IMR-90 (cell line): ENCODE measurements around the gene STAG1. TPM values are rescaled to one million over a fixed set of nuclear protein-coding genes. Genes with fewer than 3 reads are reported as not detected.

Experiments used
- ATAC-seq: fragments of 200-7000 bp; cut with Tn5 transposase; 2 replicates; pipeline ENCODE4 v1.9.1; 2020; ENCODE audit warnings: low read depth, mild to moderate bottlenecking, moderate library complexity
- BruUV-seq: library from RNA; stranded (reverse); fragments of 400-500 nt; replicated peaks from 2 replicates; lab custom pipeline; 2021; lab: Mats Ljungman, UMichigan
- CTCF ChIA-PET: fragments of 300-600 bp; formaldehyde crosslinking; extraction: SDS; loops from one replicate; lab custom pipeline; 2021; ENCODE audit warnings: antibody characterized with exemption; lab: Yijun Ruan, JAX
- POLR2A ChIA-PET: fragments of 300-600 bp; sonication (Branson Sonifier 250); formaldehyde crosslinking; loops from one replicate; lab custom pipeline; 2022; ENCODE audit warnings: antibody characterized with exemption; ENCODE audit not compliant: unreplicated experiment; lab: Charles Lee
- DNase-seq: peaks from one replicate; pipeline ENCODE4 v3.0.0; 2013
- H2AFZ ChIP-seq: replicated peaks from 2 replicates; pipeline ENCODE3; 2013; ENCODE audit warnings: low read length, mild to moderate bottlenecking; ENCODE audit not compliant: poor library complexity
- H2AK5ac ChIP-seq: 2 replicates; pipeline ENCODE4 v1.6.1; 2013; ENCODE audit warnings: low read depth, low read length, inconsistent platforms
- H2AK9ac ChIP-seq: replicated peaks from 2 replicates; pipeline ENCODE3; 2013; ENCODE audit warnings: mild to moderate bottlenecking, low read depth, low read length, moderate library complexity; ENCODE audit not compliant: poor library complexity
- H2BK120ac ChIP-seq: 2 replicates; pipeline ENCODE4 v1.6.1; 2013; ENCODE audit warnings: low read depth, low read length, inconsistent platforms
- H2BK15ac ChIP-seq: 3 replicates; pipeline ENCODE4 v1.6.1; 2013; ENCODE audit warnings: low read depth, low read length, inconsistent platforms
- H2BK20ac ChIP-seq: 2 replicates; pipeline ENCODE4 v1.6.1; 2013; ENCODE audit warnings: low read depth, mild to moderate bottlenecking, inconsistent platforms, low read length, moderate library complexity
- H2BK5ac ChIP-seq: 2 replicates; pipeline ENCODE4 v1.6.1; 2013; ENCODE audit warnings: mild to moderate bottlenecking, low read depth, low read length, inconsistent platforms; ENCODE audit not compliant: poor library complexity, severe bottlenecking
- H3K14ac ChIP-seq: replicated peaks from 2 replicates; pipeline ENCODE4 v1.6.1; 2013; ENCODE audit warnings: low read depth, low read length, inconsistent platforms
- H3K18ac ChIP-seq: 2 replicates; pipeline ENCODE4 v1.6.1; 2013; ENCODE audit warnings: low read depth, low read length, control low read depth
- H3K23ac ChIP-seq: 2 replicates; pipeline ENCODE4 v1.6.1; 2013; ENCODE audit warnings: low read depth, low read length, inconsistent platforms
- H3K27ac ChIP-seq: 2 replicates; pipeline ENCODE4 v1.5.1; 2013; ENCODE audit warnings: mild to moderate bottlenecking, control low read depth, low read length; ENCODE audit not compliant: insufficient read depth
- H3K27me3 ChIP-seq: 2 replicates; pipeline ENCODE4 v1.6.1; 2013; ENCODE audit warnings: low read length; ENCODE audit not compliant: control insufficient read depth, insufficient read depth
- H3K36me3 ChIP-seq: 2 replicates; pipeline ENCODE4 v1.6.1; 2013; ENCODE audit warnings: low read length, mixed read lengths; ENCODE audit not compliant: control insufficient read depth, insufficient read depth
- H3K4ac ChIP-seq: 2 replicates; pipeline ENCODE4 v1.6.1; 2013; ENCODE audit warnings: low read depth, low read length, inconsistent platforms
- H3K4me1 ChIP-seq: 2 replicates; pipeline ENCODE4 v1.6.1; 2013; ENCODE audit warnings: low read length, mixed read lengths; ENCODE audit not compliant: control insufficient read depth, insufficient read depth
- H3K4me2 ChIP-seq: 2 replicates; pipeline ENCODE4 v1.6.1; 2013; ENCODE audit warnings: low read depth, mild to moderate bottlenecking, control low read depth, low read length, moderate library complexity
- H3K4me3 ChIP-seq: 2 replicates; pipeline ENCODE4 v1.5.1; 2013; ENCODE audit warnings: low read depth, mild to moderate bottlenecking, control low read depth, low read length, moderate library complexity; ENCODE audit not compliant: insufficient read depth
- H3K56ac ChIP-seq: 2 replicates; pipeline ENCODE4 v1.6.1; 2013; ENCODE audit warnings: low read length, inconsistent platforms; ENCODE audit not compliant: insufficient read depth; ENCODE audit errors: extremely low read depth
- H3K79me1 ChIP-seq, 2 experiments: 2 replicates each; pipeline ENCODE4 v1.6.1; 2013; ENCODE audit warnings: low read length in 2 of 2, inconsistent platforms in 1 of 2, low read depth in 1 of 2
- H3K9ac ChIP-seq: 2 replicates; pipeline ENCODE4 v1.6.1; 2013; ENCODE audit warnings: low read depth, low read length, control low read depth
- H3K9me1 ChIP-seq: 2 replicates; pipeline ENCODE4 v1.6.1; 2013; ENCODE audit warnings: low read length, inconsistent platforms; ENCODE audit not compliant: insufficient read depth
- H3K9me3 ChIP-seq: 2 replicates; pipeline ENCODE4 v1.6.1; 2013; ENCODE audit warnings: low read length; ENCODE audit not compliant: control insufficient read depth, insufficient read depth
- H4K20me1 ChIP-seq: 2 replicates; pipeline ENCODE4 v1.6.1; 2013; ENCODE audit warnings: low read length, inconsistent platforms; ENCODE audit not compliant: insufficient read depth
- H4K5ac ChIP-seq: 2 replicates; pipeline ENCODE4 v1.6.1; 2013; ENCODE audit warnings: mild to moderate bottlenecking, low read depth, low read length, control low read depth
- H4K8ac ChIP-seq, 2 experiments: 2 replicates each; pipeline ENCODE4 v1.6.1; 2013; ENCODE audit warnings: low read depth in 2 of 2, low read length in 2 of 2, control low read depth in 1 of 2, inconsistent platforms in 1 of 2
- H4K91ac ChIP-seq: 2 replicates; pipeline ENCODE4 v1.6.1; 2013; ENCODE audit warnings: low read depth, low read length, inconsistent platforms; ENCODE audit not compliant: insufficient read depth
- BHLHE40 ChIP-seq: fragments of 150-350 bp; IDR thresholded peaks from 2 replicates; pipeline ENCODE4 v1.6.1; 2016; ENCODE audit warnings: mild to moderate bottlenecking, low read depth, low read length
- CEBPB ChIP-seq: IDR thresholded peaks from 2 replicates; pipeline ENCODE4 v1.6.1; 2012; ENCODE audit warnings: low read depth, low read length, improper control_type of control experiment
- CHD1 ChIP-seq: IDR thresholded peaks from 2 replicates; pipeline ENCODE4 v1.6.1; 2012; ENCODE audit warnings: low read depth, low read length, improper control_type of control experiment
- CTCF ChIP-seq: conservative IDR thresholded peaks from 2 replicates; pipeline ENCODE4 v1.5.1; 2012; ENCODE audit warnings: mild to moderate bottlenecking, low read depth, low read length, improper control_type of control experiment
- FOS ChIP-seq: fragments of 150-350 bp; IDR thresholded peaks from 2 replicates; pipeline ENCODE4 v1.6.1; 2016; ENCODE audit warnings: low read depth, low read length
- MAFK ChIP-seq: IDR thresholded peaks from 2 replicates; pipeline ENCODE4 v1.6.1; 2012; ENCODE audit warnings: low read depth, low read length, improper control_type of control experiment
- MAZ ChIP-seq: IDR thresholded peaks from 2 replicates; pipeline ENCODE4 v1.6.1; 2012; ENCODE audit warnings: low read depth, mild to moderate bottlenecking, low read length, improper control_type of control experiment, moderate library complexity, borderline replicate concordance
- MXI1 ChIP-seq: IDR thresholded peaks from 2 replicates; pipeline ENCODE4 v1.6.1; 2012; ENCODE audit warnings: low read depth, mild to moderate bottlenecking, low read length, moderate library complexity, borderline replicate concordance
- NFE2L2 ChIP-seq: fragments of 150-350 bp; IDR thresholded peaks from 2 replicates; pipeline ENCODE4 v1.6.1; 2016; ENCODE audit warnings: low read depth, mild to moderate bottlenecking, low read length
- POLR2A ChIP-seq: IDR thresholded peaks from 2 replicates; pipeline ENCODE4 v1.6.1; 2012; ENCODE audit warnings: mild to moderate bottlenecking, low read depth, low read length
- RAD21 ChIP-seq: IDR thresholded peaks from 2 replicates; pipeline ENCODE4 v1.6.1; 2012; ENCODE audit warnings: low read length, improper control_type of control experiment
- RCOR1 ChIP-seq: IDR thresholded peaks from 2 replicates; pipeline ENCODE4 v1.6.1; 2012; ENCODE audit warnings: mild to moderate bottlenecking, low read length, improper control_type of control experiment; ENCODE audit not compliant: insufficient replicate concordance
- RFX5 ChIP-seq: IDR thresholded peaks from 2 replicates; pipeline ENCODE4 v1.8.0; 2012; ENCODE audit warnings: low read depth, mild to moderate bottlenecking, low read length, moderate library complexity
- SMC3 ChIP-seq: fragments of 150-350 bp; IDR thresholded peaks from 2 replicates; pipeline ENCODE4 v1.6.1; 2016; ENCODE audit warnings: low read depth, mild to moderate bottlenecking, antibody characterized with exemption, low read length, moderate library complexity
- USF2 ChIP-seq: fragments of 150-350 bp; IDR thresholded peaks from 2 replicates; pipeline ENCODE4 v1.6.1; 2017; ENCODE audit warnings: mild to moderate bottlenecking, antibody characterized with exemption, low read length, low read depth
- WGBS, 2 experiments: methylation state at CpG; one replicate each; pipeline versions ENCODE4 v1.1.5 to v1.1.7; 2013; ENCODE audit warnings: missing lambda C conversion rate in 2 of 2; ENCODE audit not compliant: insufficient read length in 1 of 2; ENCODE audit errors: extremely low coverage in 2 of 2; 5-methylcytosine and 5-hydroxymethylcytosine counted together
- dilution Hi-C: fragments of 300-500 bp; cut with HindIII; formaldehyde crosslinking; loops from one replicate; pipeline ENCODE4 v1.14.3; 2018; ENCODE audit warnings: low sequenced_read_pairs; ENCODE audit not compliant: unreplicated experiment
- in situ Hi-C: fragments of 300-500 bp; cut with MboI; formaldehyde crosslinking; loops from 3 replicates; pipeline ENCODE4 v1.14.3; 2019; ENCODE audit warnings: low sequenced_read_pairs, inconsistent platforms, mixed read lengths
- intact Hi-C: fragments of 100-400 bp; cut with micrococcal nuclease; formaldehyde crosslinking; loops from 2 replicates; pipeline ENCODE4 v1.10.0; 2022
- polyA plus RNA-seq, 3 experiments: library from polyadenylated mRNA; depleted of rRNA; stranded (reverse); fragments of >200 nt; gene quantifications; 2 replicates each; pipeline ENCODE4 v1.2.3, GENCODE V29; 2012; ENCODE audit warnings: low replicate concordance in 1 of 3
- total RNA-seq: library from RNA; depleted of rRNA; stranded (reverse); fragments of >200 nt; gene quantifications from 2 replicates; pipeline ENCODE4 v1.2.3, GENCODE V29; 2012

Gene STAG1
- total and polyA plus RNA-seq, 2 of the 4 experiments (the other 2 are of a cell fraction) = 9.6 to 32.3 TPM

GRCh38 chr3:136390574-136390973, 361.6 kb downstream of the STAG1 start (continued):
- no peak for TF ChIP-seq USF2

- DNase-seq = no peak
- no peak overlapping the region for H3K18ac ChIP-seq
- H3K4me2 ChIP-seq = no peak overlapping the region
- no TSS peak for BruUV-seq
- no peak for ATAC-seq
- H2AK9ac ChIP-seq = no peak overlapping the region
- H3K56ac ChIP-seq = no peak overlapping the region
- H3K4me1 ChIP-seq = no peaks in the 10 kb centered on the region; the same call in 1 of the 2 replicates
- dilution Hi-C loops (no loop called here), in situ Hi-C loops (no loop called here), intact Hi-C loops (no loop called here)
- no peaks in the 10 kb centered on the region for H4K20me1 ChIP-seq
- H3K4ac ChIP-seq = no peak overlapping the region
- H3K9me1 ChIP-seq = no peaks in the 10 kb centered on the region
- no peak overlapping the region for H4K5ac ChIP-seq
- no peak overlapping the region for H2BK20ac ChIP-seq
- CTCF ChIA-PET = interaction anchor here (1.0 kb wide), 1 partner anchor 365 kb away, joined by 3 read pairs; the partner anchor contains the start of gene STAG1
- POLR2A ChIA-PET = no interaction called here
- H3K4me3 ChIP-seq = no peak overlapping the region
- no peak overlapping the region for H2AFZ ChIP-seq
- no peaks in the 10 kb centered on the region for H3K36me3 ChIP-seq
- no peaks in the 10 kb centered on the region for H3K27me3 ChIP-seq
- H4K91ac ChIP-seq = no peak overlapping the region
- no CpG with 5 or more reads among the region's 1 CpG for WGBS, 2 experiments
- H3K9me3 ChIP-seq = no peaks in the 10 kb centered on the region
- H3K27ac ChIP-seq = no peak overlapping the region
- no peak overlapping the region for H2AK5ac ChIP-seq
- H2BK120ac ChIP-seq = no peak overlapping the region
- no peak overlapping the region for H2BK5ac ChIP-seq
- no peak overlapping the region for H4K8ac ChIP-seq
- peaks cover 3 to 4% of the 10 kb centered on the region in 2 experiments; a peak in 3 of 4 replicates for H3K79me1 ChIP-seq
- no peak overlapping the region for H3K14ac ChIP-seq
- no peak overlapping the region for H2BK15ac ChIP-seq
- H3K9ac ChIP-seq = no peak overlapping the region
- H3K23ac ChIP-seq = no peak overlapping the region
- TF ChIP-seq CHD1 = no peak
- TF ChIP-seq MXI1 = no peak
- no peak for TF ChIP-seq POLR2A
- no peak for TF ChIP-seq RFX5
- TF ChIP-seq FOS = no peak
- no peak for TF ChIP-seq MAFK
- TF ChIP-seq USF2 = no peak
- no peak for TF ChIP-seq RAD21
- no peak for TF ChIP-seq SMC3
- TF ChIP-seq CEBPB = no peak
- TF ChIP-seq BHLHE40 = no peak
- no peak for TF ChIP-seq MAZ
- no peak for TF ChIP-seq RCOR1
- TF ChIP-seq CTCF = no peak
- no peak for TF ChIP-seq NFE2L2
Observed at GRCh38 chr3:136387031-136387430, 365.1 kb downstream of the STAG1 start.
